CD1c-positive myeloid dendritic cell (primary cell): ENCODE results near the gene AADACL2.
A peak's percentile ranks its signal among the peaks of the same experiment; 100 is the strongest.
"Not testable (repeated sequence)": the region's sequence is repeated elsewhere in the genome, so short reads cannot be mapped to it uniquely, and the experiment has no call there.

Experiments
- DNase-seq: peaks from one replicate; pipeline ENCODE4 v3.0.0-alpha.2; 2016; ENCODE audit errors: extremely low spot score

Gene AADACL2

GRCh38 chr3:151733613-151734012 lies at the start of gene AADACL2:
Gene AADACL2, plus strand, starts transcription at chr3:151733927. Its CDS starts 109 bp downstream, at chr3:151734036.
- DNase-seq: no peak

- DNase-seq: peak; percentile 28
Measured at GRCh38 chr3:151684094-151684493, 49.6 kb upstream of the AADACL2 start.

- no peak for DNase-seq
Measured at GRCh38 chr3:151686257-151686656, 47.5 kb upstream of the AADACL2 start.

GRCh38 chr3:151687076-151687475 lies 46.7 kb upstream of the AADACL2 start:
- DNase-seq: no peak

- DNase-seq: no peak
Measured at GRCh38 chr3:151688571-151688970, 45.2 kb upstream of the AADACL2 start.

- no peak for DNase-seq
Measured at GRCh38 chr3:151690645-151691044, 43.1 kb upstream of the AADACL2 start.

GRCh38 chr3:151697496-151697895 lies 36.2 kb upstream of the AADACL2 start:
- no peak for DNase-seq

GRCh38 chr3:151707216-151707615 lies 26.5 kb upstream of the AADACL2 start:
- no peak for DNase-seq

GRCh38 chr3:151708868-151709267 lies 24.9 kb upstream of the AADACL2 start:
- no peak for DNase-seq

- DNase-seq: no peak
Measured at GRCh38 chr3:151709847-151710246, 23.9 kb upstream of the AADACL2 start.

- no peak for DNase-seq
Measured at GRCh38 chr3:151721294-151721693, 12.4 kb upstream of the AADACL2 start.

GRCh38 chr3:151722856-151723255 lies 10.9 kb upstream of the AADACL2 start:
- no peak for DNase-seq

GRCh38 chr3:151724576-151725562 lies 8.9 kb upstream of the AADACL2 start:
- DNase-seq: no peak

GRCh38 chr3:151726016-151726415 lies 7.7 kb upstream of the AADACL2 start:
- no peak for DNase-seq

GRCh38 chr3:151732861-151733260 lies 866 bp upstream of the AADACL2 start:
- DNase-seq: no peak

- no peak for DNase-seq
Measured at GRCh38 chr3:151740581-151740980, 6.9 kb downstream of the AADACL2 start.

- no peak for DNase-seq
Measured at GRCh38 chr3:151743855-151744254, 10.1 kb downstream of the AADACL2 start.

GRCh38 chr3:151750181-151750580 lies 16.5 kb downstream of the AADACL2 start:
- no peak for DNase-seq

- no peak for DNase-seq
Measured at GRCh38 chr3:151750678-151751077, 17.0 kb downstream of the AADACL2 start.

GRCh38 chr3:151751161-151751560 lies 17.4 kb downstream of the AADACL2 start:
- DNase-seq: no peak

- DNase-seq: no peak
Measured at GRCh38 chr3:151753846-151754245, 20.1 kb downstream of the AADACL2 start.

GRCh38 chr3:151761581-151761980 lies 27.9 kb downstream of the AADACL2 start:
- no peak for DNase-seq

GRCh38 chr3:151764699-151765098 lies 31.0 kb downstream of the AADACL2 start:
- not testable (repeated sequence) for DNase-seq
